Measurements from ENCODE around the gene UBE2C.

UBE2C gene

GRCh38 chr20:45859916-45860315 lies 47.5 kb downstream of the UBE2C start:
- no peak for DNase-seq (ENCODE audit: low read depth, low spot score)

- DNase-seq (ENCODE audit: low read depth, low spot score): no peak
Measured at GRCh38 chr20:45860560-45861220, 48.2 kb downstream of the UBE2C start.

- no peak for DNase-seq (ENCODE audit: low read depth, low spot score)
Measured at GRCh38 chr20:45861221-45862075, 49.0 kb downstream of the UBE2C start.

GRCh38 chr20:45863543-45864470 lies 51.4 kb downstream of the UBE2C start:
- no peak for DNase-seq (ENCODE audit: low read depth, low spot score)

- DNase-seq (ENCODE audit: low read depth, low spot score): no peak
Measured at GRCh38 chr20:45866454-45866853, 54.0 kb downstream of the UBE2C start.

Measured in iPS DF 19.7 (cell line).